Suprapubic skin (tissue), 4 donors: Measurements from ENCODE around the gene BPIFA3.

ENCODE experiments used
- CTCF ChIP-seq, 2 donors: fragments of 200-600 bp in 1 of 2; fragments of 450-650 bp in 1 of 2; sonication (generic) in 1 of 2; IDR thresholded peaks; one replicate each; pipeline ENCODE4 v1.5.1; 2016 to 2019; ENCODE audit warnings: antibody characterized with exemption in 2 of 2, mild to moderate bottlenecking in 1 of 2, moderate library complexity in 1 of 2
- POLR2A ChIP-seq, 2 donors: fragments of 450-650 bp; IDR thresholded peaks; one replicate each; pipeline ENCODE4 v1.6.1; 2017; ENCODE audit warnings: antibody characterized with exemption in 2 of 2, mild to moderate bottlenecking in 2 of 2, moderate library complexity in 2 of 2
- POLR2AphosphoS5 ChIP-seq, 3 donors: sonication (generic); formaldehyde crosslinking; IDR thresholded peaks; one replicate each; pipeline ENCODE4 v1.6.1; 2017; ENCODE audit warnings: antibody characterized with exemption in 3 of 3

GRCh38 chr20:33178726-33179125 is 38.4 kb upstream of the BPIFA3 start:
- TF ChIP-seq POLR2AphosphoS5 (IDR thresholded peaks at IDR 0.05), result no peak
- TF ChIP-seq CTCF (IDR thresholded peaks at IDR 0.05), result no peak
- TF ChIP-seq POLR2A (IDR thresholded peaks at IDR 0.05), result no peak
